Measurements from ENCODE around the gene ARMH4.

GRCh38 chr14:57960946-57961785 lies 190.8 kb downstream of the ARMH4 start:
- TF ChIP-seq CTCF (optimal IDR thresholded peaks at IDR 0.05 in 1 of 3, IDR thresholded peaks at IDR 0.05 in 1 of 3, conservative IDR thresholded peaks at IDR 0.05 in 1 of 3; ENCODE audit: extremely low read depth in 1 of 3, insufficient read depth in 2 of 3, low read length in 3 of 3) (no peak), EZH2 (IDR thresholded peaks at IDR 0.05; ENCODE audit: low read length) (no peak)

All from keratinocyte (primary cell).